Neural progenitor cell (in vitro differentiated cells): Measurements from ENCODE around the gene RTN4RL1. TPM values are rescaled to one million over a fixed set of nuclear protein-coding genes. Genes with fewer than 3 reads are reported as not detected.

Experiments
- DNase-seq: peaks from one replicate; pipeline ENCODE4 v3.0.0-alpha.2; 2016; ENCODE audit warnings: low spot score
- H2AFZ ChIP-seq: fragments of 200-600 bp; sonication (generic); replicated peaks from 2 replicates; pipeline ENCODE4 v1.6.1; 2016; ENCODE audit warnings: antibody characterized with exemption
- H3F3A ChIP-seq: fragments of 200-600 bp; sonication (generic); 2 replicates; pipeline ENCODE4 v1.6.1; 2016; ENCODE audit warnings: antibody characterized with exemption, low read depth
- H3K27ac ChIP-seq: fragments of 200-600 bp; sonication (generic); 2 replicates; pipeline ENCODE4 v1.5.1; 2016; ENCODE audit warnings: mild to moderate bottlenecking
- H3K27me3 ChIP-seq: fragments of 200-600 bp; sonication (generic); 2 replicates; pipeline ENCODE4 v1.6.1; 2016; ENCODE audit warnings: mild to moderate bottlenecking, moderate library complexity
- H3K36me3 ChIP-seq: fragments of 200-600 bp; sonication (generic); 2 replicates; pipeline ENCODE4 v1.5.1; 2016
- H3K4me1 ChIP-seq: fragments of 200-600 bp; sonication (generic); 2 replicates; pipeline ENCODE4 v1.6.1; 2016; ENCODE audit warnings: mixed run types
- H3K4me2 ChIP-seq: fragments of 200-600 bp; sonication (generic); 2 replicates; pipeline ENCODE4 v1.6.1; 2016
- H3K4me3 ChIP-seq: fragments of 200-600 bp; sonication (generic); 2 replicates; pipeline ENCODE4 v1.5.1; 2016
- H3K79me2 ChIP-seq: fragments of 200-600 bp; sonication (generic); 2 replicates; pipeline ENCODE4 v1.6.1; 2016; ENCODE audit warnings: low read depth
- H3K9ac ChIP-seq: fragments of 200-600 bp; sonication (generic); 2 replicates; pipeline ENCODE4 v1.6.1; 2016
- H3K9me3 ChIP-seq: fragments of 200-600 bp; sonication (generic); 2 replicates; pipeline ENCODE4 v1.5.1; 2016; ENCODE audit warnings: low read depth
- H4K20me1 ChIP-seq: fragments of 200-600 bp; sonication (generic); 2 replicates; pipeline ENCODE4 v1.6.1; 2016; ENCODE audit warnings: low read depth
- H3K27ac Mint-ChIP-seq: 3 replicates; pipeline ENCODE4 v1.8.0; 2021; ENCODE audit warnings: mixed read lengths
- H3K27me3 Mint-ChIP-seq: 2 replicates; pipeline ENCODE4 v1.8.0; 2022; ENCODE audit warnings: low read depth, mild to moderate bottlenecking, inconsistent platforms, moderate library complexity, mixed read lengths; ENCODE audit not compliant: insufficient read depth
- H3K36me3 Mint-ChIP-seq: 3 replicates; pipeline ENCODE4 v1.8.0; 2021; ENCODE audit warnings: mixed read lengths
- H3K4me1 Mint-ChIP-seq: 3 replicates; pipeline ENCODE4 v1.8.0; 2021; ENCODE audit warnings: mixed read lengths
- H3K4me3 Mint-ChIP-seq: 3 replicates; pipeline ENCODE4 v1.8.0; 2021; ENCODE audit warnings: mild to moderate bottlenecking, moderate library complexity, mixed read lengths
- H3K9me3 Mint-ChIP-seq: 3 replicates; pipeline ENCODE4 v1.8.0; 2020; ENCODE audit warnings: mixed read lengths
- CTCF ChIP-seq: fragments of 200-600 bp; sonication (generic); IDR thresholded peaks from 2 replicates; pipeline ENCODE4 v1.5.1; 2017; ENCODE audit warnings: antibody characterized with exemption, mild to moderate bottlenecking
- EZH2 ChIP-seq: fragments of 200-600 bp; sonication (generic); IDR thresholded peaks from 2 replicates; pipeline ENCODE4 v1.6.1; 2017; ENCODE audit warnings: antibody characterized with exemption, mild to moderate bottlenecking, moderate library complexity
- EZH2phosphoT487 ChIP-seq: fragments of 200-600 bp; sonication (generic); IDR thresholded peaks from 2 replicates; pipeline ENCODE4 v1.6.1; 2017; ENCODE audit warnings: antibody characterized with exemption
- total RNA-seq: library from RNA; depleted of rRNA; stranded (reverse); fragments of >200 nt; gene quantifications from 2 replicates; pipeline ENCODE4 v1.2.3, GENCODE V29; 2015; ENCODE audit warnings: low replicate concordance

RTN4RL1 gene
- total RNA-seq, 1 donor from 2014 or later = 3.4 TPM

- H3K27me3 Mint-ChIP-seq = peaks cover 17% of the 10 kb centered on the region
- no peaks in the 10 kb centered on the region for H3K79me2 ChIP-seq
- H3K9me3 ChIP-seq = no peaks in the 10 kb centered on the region
- H4K20me1 ChIP-seq = peaks cover 71% of the 10 kb centered on the region
- H3K9ac ChIP-seq = no peak overlapping the region
- H3K4me1 ChIP-seq = peaks cover 12% of the 10 kb centered on the region
- no peaks in the 10 kb centered on the region for H3K36me3 ChIP-seq
- peaks cover 16% of the 10 kb centered on the region for H3F3A ChIP-seq
- H3K36me3 Mint-ChIP-seq = peaks cover 23% of the 10 kb centered on the region
- TF ChIP-seq EZH2 (peak; percentile 21), CTCF (no peak)
- no peak overlapping the region for H3K4me3 ChIP-seq
- H3K4me2 ChIP-seq = no peak overlapping the region
- no peak overlapping the region for H2AFZ ChIP-seq
- H3K27ac Mint-ChIP-seq = no peak overlapping the region
- no peak for DNase-seq
- peaks cover 79% of the 10 kb centered on the region for H3K27me3 ChIP-seq
- no peak overlapping the region for H3K27ac ChIP-seq
- H3K4me3 Mint-ChIP-seq = no peak overlapping the region
- peaks cover 28% of the 10 kb centered on the region for H3K4me1 Mint-ChIP-seq
- no peaks in the 10 kb centered on the region for H3K9me3 Mint-ChIP-seq
Observed at GRCh38 chr17:2059547-2060384, 34.6 kb upstream of the RTN4RL1 start.

- H3K4me2 ChIP-seq = no peak overlapping the region
- H3K4me1 ChIP-seq = peaks cover 12% of the 10 kb centered on the region
- H3F3A ChIP-seq = peaks cover 23% of the 10 kb centered on the region
- H3K4me1 Mint-ChIP-seq = peaks cover 30% of the 10 kb centered on the region
- DNase-seq = no peak
- peaks cover 16% of the 10 kb centered on the region for H3K36me3 Mint-ChIP-seq
- H3K4me3 Mint-ChIP-seq = no peak overlapping the region
- no peaks in the 10 kb centered on the region for H3K9me3 Mint-ChIP-seq
- no peaks in the 10 kb centered on the region for H3K9me3 ChIP-seq
- no peaks in the 10 kb centered on the region for H3K79me2 ChIP-seq
- no peak overlapping the region for H2AFZ ChIP-seq
- no peaks in the 10 kb centered on the region for H3K36me3 ChIP-seq
- H3K27me3 Mint-ChIP-seq = peaks cover 22% of the 10 kb centered on the region
- H3K27me3 ChIP-seq = peaks cover 88% of the 10 kb centered on the region
- no peak overlapping the region for H3K9ac ChIP-seq
- H3K27ac ChIP-seq = no peak overlapping the region
- H3K4me3 ChIP-seq = no peak overlapping the region
- peak; percentile 55 for TF ChIP-seq CTCF
- TF ChIP-seq EZH2 = peak; percentile 79
- peak; percentile 91 for TF ChIP-seq EZH2phosphoT487
- H3K27ac Mint-ChIP-seq = no peak overlapping the region
- H4K20me1 ChIP-seq = peaks cover 77% of the 10 kb centered on the region
Observed at GRCh38 chr17:2058586-2059546, 33.7 kb upstream of the RTN4RL1 start.

- H3K9me3 ChIP-seq = no peaks in the 10 kb centered on the region
- H3K9me3 Mint-ChIP-seq = no peaks in the 10 kb centered on the region
- H2AFZ ChIP-seq = no peak overlapping the region
- no peaks in the 10 kb centered on the region for H3K36me3 ChIP-seq
- DNase-seq = no peak
- peaks cover 86% of the 10 kb centered on the region for H4K20me1 ChIP-seq
- peaks cover 12% of the 10 kb centered on the region for H3K4me1 ChIP-seq
- no peak overlapping the region for H3K4me3 Mint-ChIP-seq
- H3K27ac ChIP-seq = no peak overlapping the region
- peaks cover 28% of the 10 kb centered on the region for H3F3A ChIP-seq
- peaks cover 15% of the 10 kb centered on the region for H3K36me3 Mint-ChIP-seq
- H3K79me2 ChIP-seq = no peaks in the 10 kb centered on the region
- TF ChIP-seq EZH2 = peak; percentile 87
- no peak for TF ChIP-seq CTCF
- peak; percentile 92 for TF ChIP-seq EZH2phosphoT487
- H3K4me1 Mint-ChIP-seq = peaks cover 26% of the 10 kb centered on the region
- no peak overlapping the region for H3K9ac ChIP-seq
- H3K4me2 ChIP-seq = peak overlapping the region; percentile 84
- peak overlapping the region; percentile 34 for H3K4me3 ChIP-seq
- H3K27ac Mint-ChIP-seq = no peak overlapping the region
- peaks cover 27% of the 10 kb centered on the region for H3K27me3 Mint-ChIP-seq
- peaks cover 97% of the 10 kb centered on the region for H3K27me3 ChIP-seq
Observed at GRCh38 chr17:2057760-2058585, 32.8 kb upstream of the RTN4RL1 start.
